Kidney capillary endothelial cell (primary cell): ENCODE data around the gene MIS18A.

Experiments
- DNase-seq: peaks from one replicate; pipeline ENCODE4 v3.0.0-alpha.2; 2018; ENCODE audit warnings: low spot score

MIS18A gene

DNA sequence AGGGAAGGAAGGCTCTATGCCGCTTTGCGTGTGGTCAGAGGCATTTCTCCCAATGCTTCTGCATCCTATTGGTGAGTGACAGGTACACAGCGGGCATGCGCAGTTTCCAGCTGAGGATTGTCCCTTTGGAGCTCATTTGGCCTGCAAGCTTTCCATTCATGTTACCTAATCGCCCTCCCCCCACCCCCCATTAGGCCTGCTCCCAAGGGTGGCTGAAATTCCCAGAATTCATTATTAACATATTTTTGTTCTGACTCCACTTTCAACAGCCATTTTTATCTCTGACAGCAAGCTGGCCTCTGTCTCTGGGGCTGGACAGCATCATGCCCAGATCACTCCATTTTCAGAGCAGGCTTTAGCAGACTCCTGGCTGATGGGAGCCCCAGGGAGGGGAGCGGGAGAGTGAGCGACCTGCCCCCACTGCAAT is 25.6 kb downstream of the MIS18A start:
- no peak for DNase-seq

DNA sequence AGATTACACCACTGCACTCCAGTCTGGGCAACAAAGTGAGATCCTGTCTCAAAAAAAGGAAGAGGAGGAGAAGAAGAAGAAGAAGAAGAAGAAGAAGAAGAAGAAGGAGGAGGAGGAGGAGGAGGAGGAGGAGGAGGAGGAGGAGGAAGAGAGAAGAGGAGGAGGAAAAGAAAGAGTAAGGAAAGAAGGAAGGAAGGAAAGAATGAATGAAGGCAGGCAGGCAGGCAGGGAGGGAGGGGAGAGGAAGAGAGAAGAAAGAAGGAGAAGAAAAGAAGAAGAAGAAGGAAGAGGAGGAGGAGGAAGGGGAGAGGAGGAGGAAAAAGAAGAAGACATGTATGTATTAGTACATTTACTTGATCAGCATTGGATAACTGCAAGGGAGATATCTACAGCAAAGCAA is 26.7 kb downstream of the MIS18A start:
- no peak for DNase-seq

DNA sequence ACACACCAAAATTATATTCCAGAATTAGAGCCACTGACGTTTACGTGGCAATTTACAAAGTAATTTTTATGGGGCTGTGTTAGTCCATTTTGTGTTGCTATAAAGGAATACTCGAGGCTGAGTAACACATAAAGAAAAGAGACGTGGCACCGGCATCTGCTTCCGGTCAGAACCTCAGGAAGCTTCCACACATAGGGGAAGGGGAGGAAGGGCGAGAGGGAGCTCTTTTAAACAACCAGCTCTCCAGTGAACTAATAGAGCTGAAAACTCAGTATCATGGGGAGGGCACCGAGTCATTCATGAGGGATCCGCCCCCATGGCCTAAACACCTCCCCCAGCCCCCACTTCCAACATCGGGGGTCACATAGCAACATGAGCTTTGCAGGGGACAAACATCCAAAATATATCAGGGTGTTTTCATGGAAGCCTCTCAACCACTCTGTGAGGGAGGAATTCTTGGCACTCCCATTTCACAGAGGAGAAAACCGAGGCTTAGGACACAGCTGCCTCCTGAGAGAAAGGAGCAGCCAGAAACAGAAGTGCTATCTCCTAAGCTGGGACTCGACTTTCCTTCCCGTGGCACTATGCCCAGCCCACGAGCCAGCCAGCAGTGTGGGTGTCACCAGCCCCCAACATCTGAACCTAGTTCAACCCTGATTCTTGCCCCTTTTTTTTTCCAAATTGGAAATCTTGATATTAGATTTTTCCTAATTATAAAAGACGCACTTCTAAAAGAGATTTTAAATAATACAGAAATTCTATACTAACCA is 29.2 kb downstream of the MIS18A start:
- DNase-seq: no peak

DNA sequence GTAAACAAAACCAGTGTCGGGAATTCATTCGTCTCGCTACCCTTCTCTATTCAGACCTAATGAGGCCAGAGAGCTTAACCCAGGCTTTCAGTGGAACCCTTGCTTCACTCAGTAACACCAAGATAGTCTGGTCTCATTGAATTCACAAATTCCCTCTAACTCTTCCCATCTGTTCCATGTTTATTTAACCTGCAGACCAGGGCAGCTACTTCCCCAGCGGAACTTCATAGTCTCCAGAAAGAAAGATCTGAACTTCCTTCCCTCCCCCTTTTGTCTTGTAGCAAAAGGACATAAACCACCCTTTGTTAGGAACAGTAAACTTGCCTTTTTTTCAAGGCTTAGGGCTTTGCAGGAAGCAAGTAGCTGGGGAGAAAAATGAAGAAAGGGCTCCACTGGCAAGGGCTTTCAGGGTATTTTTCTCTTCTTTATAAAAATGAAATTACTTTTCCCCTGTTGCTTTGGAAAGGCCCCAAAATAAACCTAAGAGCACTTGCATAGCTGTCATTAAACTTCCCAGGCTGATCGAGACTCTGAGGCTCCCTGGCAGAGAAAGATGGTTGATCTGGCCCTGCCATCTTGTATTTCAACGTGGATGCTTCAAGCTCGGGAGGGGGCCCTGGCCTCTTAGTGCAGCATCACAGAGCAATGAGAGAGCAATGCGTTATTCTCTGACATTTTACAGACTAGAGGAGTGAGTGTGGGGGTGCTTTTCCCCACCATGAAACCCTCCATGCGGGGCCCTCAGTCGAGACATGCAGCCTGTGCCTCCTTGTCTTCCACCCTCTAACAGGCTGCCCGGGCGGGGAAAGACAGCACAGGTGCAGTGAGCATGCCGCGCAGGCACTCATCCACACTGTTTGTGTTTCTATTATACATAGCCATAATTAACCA is 30.0 kb downstream of the MIS18A start:
- no peak for DNase-seq

DNA sequence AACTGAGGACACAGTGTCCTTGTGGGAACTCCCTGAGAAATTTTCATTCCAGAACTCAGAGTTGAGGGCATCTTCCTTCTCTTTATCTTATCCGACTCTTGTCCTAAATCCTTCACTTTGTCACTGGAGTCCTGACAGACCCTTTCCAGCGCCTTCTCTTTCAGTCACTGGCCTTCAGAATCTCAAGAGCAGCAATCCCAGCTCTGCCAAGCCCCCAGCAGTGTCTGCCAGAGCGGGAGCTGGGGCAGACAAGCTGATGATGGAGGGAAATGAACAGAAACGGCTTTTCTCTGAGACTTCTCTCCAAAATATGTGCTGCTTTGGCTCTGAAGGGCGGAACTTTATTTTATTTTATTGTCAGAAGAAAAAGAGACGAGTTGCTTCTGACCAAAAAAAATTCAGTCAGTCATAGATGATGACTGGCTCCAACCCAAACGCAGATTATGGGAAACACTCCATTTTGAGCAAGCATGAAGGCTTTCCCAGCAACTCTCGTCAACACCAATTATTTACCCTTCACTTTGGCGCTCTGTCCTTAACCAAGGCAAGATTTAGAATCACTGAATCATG is 32.2 kb downstream of the MIS18A start:
- no peak for DNase-seq

DNA sequence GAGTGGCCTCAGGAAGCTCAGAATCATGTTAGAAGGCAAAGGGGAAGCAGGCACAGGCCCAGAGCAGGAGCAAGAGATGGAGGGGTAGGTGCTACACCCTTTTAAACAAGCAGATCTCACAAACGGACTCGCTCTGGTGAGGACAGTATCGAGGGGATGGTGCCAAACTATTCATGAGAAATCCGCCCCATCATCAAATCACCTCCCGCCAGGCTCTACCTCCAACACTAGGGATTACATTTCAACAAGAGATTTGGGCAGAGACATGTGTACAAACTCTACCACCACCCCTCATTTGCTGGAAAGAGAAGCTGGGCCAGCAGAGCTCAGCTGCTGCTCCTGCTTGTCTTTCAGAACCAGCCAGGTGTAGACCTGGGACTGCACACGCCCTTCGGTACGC is 32.9 kb downstream of the MIS18A start:
- DNase-seq: no peak

DNA sequence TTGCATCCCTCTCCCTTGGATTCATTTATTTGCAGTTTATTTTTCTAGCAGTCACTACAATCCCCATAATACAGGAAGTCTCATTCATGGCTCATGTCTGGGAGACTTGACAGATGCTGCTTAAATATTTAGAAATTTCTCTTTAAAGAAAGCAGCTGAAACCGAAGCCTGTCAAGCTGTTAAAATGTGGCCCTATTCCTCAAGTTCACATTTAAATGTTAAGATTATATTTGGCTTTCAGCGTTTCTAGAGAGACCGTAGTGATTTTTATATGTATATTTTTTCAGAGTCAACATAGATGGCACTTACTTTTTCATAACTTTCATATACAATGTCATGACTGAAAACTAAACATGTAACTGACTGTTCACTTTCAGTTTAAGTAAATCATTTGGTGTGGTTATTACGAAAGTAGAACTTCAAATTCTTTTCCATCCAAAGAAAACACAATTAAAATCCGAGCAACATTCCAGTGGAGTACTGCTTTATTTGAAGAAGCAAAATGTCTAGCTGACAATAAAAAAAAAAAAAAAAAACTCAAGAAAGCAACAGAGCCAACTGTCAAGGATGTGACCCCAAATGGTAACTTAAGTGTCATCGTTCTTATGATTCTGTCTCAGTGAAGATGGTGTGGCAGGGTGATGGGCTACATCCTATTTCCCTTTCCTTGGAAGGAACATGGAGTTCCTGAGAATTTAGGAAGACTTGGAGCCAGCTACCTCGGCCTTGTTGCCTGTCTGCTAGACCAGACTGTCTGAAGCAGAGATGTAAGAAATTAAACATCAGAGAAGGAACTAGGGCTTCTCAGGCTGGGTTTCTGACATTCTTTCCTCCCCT is 37.8 kb downstream of the MIS18A start:
- DNase-seq: no peak

DNA sequence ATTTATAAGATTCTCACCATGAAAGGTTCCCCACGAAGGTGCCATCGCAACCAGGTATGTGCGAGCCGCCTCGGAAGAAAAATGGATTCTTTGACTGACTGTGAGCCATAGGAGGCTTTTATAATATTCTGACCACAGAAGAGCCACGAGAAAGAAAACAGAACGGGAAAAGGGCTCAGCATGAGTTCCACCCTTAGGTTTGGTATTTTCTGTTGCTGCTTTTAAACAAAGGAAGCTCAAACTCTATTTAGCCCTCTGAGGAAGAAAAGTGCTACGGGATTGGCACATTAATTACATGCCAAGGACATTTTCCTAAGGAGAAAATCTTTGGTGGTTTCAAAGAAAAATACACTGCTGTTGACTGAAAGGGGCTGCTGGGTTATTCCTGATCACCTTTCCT is 39.3 kb downstream of the MIS18A start:
- DNase-seq: no peak

DNA sequence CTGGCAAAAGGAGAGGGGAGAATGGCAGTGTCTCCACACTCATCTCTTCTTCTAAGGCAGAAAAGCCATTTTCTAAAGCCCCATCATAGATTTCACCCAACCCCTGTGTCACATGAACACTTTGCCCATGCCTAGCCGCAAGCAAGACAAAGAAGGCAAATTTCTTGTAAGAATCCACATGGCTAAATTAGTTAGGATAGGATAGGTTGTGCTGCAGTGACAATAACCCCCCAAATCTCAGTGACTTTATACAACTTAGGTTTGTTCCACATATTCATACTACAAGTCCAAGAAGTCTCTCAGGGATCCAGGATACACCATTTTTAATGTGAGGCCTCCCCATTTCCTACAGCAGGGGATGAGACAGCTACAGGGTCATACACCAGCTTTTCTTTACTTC is 40.8 kb downstream of the MIS18A start:
- no peak for DNase-seq

DNA sequence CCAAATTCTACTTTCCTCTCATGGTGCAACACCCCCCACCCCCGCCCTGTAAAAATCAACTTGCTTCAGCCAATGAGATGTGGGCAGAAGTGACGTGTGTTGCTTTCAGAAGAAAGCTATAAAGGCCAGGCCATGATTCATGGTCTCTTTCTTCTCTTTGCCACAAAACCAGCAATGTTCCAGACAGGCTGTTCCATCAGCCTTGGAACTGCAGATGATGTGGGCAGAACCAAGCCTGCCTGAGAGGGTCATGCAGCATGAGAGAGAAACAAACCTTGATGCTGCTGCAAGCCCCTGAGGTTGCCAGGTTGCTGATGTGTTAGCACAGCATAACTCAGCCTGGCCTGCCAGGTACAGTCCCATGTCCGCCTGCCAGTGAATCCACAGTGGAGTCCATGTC is 41.8 kb downstream of the MIS18A start:
- no peak for DNase-seq

DNA sequence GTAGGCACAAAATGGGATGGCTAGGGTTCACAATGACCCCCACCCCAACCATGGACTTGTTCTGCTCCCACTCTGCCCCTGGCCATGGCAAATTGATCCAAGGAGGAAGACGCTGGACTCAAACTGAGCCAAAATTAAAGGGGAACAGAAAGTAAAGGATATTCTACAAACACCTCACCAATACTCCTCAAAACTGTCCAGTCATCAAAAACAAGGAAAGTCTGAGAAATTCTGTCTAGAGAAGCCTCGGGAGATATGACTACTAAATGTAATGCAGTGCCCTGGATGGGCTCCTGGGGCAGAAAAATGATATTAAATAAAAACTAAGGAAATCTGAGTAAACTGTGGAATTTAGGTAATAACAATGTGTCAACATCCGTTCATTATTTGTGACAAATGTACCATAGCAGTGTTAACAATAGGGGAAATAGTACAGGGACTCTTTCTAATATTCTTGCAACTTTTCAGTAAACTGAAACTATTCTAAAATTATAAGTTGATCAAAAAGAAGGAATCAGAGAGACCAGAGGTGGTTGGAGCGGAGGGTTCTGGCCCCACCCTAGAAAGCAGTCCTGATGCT is 45.0 kb downstream of the MIS18A start:
- DNase-seq: peak; percentile 34

DNA sequence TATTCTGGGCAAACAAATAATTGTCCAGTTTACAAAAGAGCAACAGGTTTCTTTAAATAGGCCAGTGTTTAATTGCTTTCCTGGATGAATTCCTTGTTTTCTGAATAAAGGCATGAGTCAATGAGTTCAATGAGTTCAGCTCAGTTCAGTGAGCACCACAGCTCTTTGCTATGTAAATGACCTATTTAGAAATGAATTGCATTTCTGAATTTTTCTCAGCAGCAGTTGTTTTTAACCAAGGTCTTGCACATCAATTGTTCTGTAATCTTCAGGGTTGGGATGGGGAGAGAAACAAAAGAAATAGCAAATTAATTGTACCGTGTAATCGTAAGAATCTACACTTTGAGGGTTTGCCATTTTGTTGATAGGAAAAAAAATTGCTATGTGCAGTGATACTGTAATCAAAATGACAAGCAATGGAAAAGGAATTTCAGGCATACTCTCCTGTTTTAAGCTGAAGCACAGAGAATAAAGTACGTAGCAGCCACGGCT is 45.7 kb downstream of the MIS18A start:
- no peak for DNase-seq

DNA sequence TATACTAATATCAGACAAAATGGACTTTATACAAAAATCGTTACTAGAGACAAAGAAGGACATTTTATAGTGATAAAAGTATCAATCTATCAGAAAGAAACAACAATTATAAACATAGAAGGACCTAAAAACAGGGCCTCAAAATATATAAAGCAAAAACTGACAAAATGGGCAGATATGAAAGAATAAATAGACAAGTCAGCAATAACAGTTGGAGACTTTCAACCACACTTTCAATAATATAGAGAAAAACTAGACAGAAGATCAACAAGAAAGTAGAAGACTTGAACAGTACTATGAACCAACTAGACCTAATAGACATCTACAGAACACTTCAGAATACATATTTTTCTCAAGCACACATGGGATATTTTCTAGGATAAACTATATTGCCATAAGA is 52.4 kb downstream of the MIS18A start:
- DNase-seq: no peak
